Transverse colon (tissue), 4 donors: ENCODE results near the gene GLI3. TPM values are rescaled to one million over a fixed set of nuclear protein-coding genes. Genes with fewer than 3 reads are reported as not detected.

ENCODE experiments used
- DNase-seq: peaks from one replicate; pipeline ENCODE4 v3.0.0-alpha.2; 2019
- H3K27ac ChIP-seq, 4 donors: fragments of 200-600 bp; sonication (generic); 2 replicates each; pipeline ENCODE4 v1.5.1; 2016 to 2018; ENCODE audit warnings: inconsistent platforms in 4 of 4
- H3K27me3 ChIP-seq: fragments of 200-600 bp; sonication (generic); 2 replicates; pipeline ENCODE4 v1.5.1; 2017; ENCODE audit warnings: inconsistent platforms
- H3K36me3 ChIP-seq, 4 donors: fragments of 200-600 bp; sonication (generic); 2 replicates each; pipeline ENCODE4 v1.5.1; 2017 to 2019; ENCODE audit warnings: inconsistent platforms in 4 of 4
- H3K4me1 ChIP-seq, 4 donors: fragments of 200-600 bp; sonication (generic); 2 replicates each; pipeline ENCODE4 v1.5.1; 2017 to 2020; ENCODE audit warnings: inconsistent platforms in 4 of 4
- H3K4me3 ChIP-seq, 4 donors: fragments of 200-600 bp; sonication (generic); 1 replicate in 1 of 4; 2 replicates in 3 of 4; pipeline versions ENCODE4 v1.5.1 to v1.6.1; 2017 to 2019; ENCODE audit warnings: inconsistent platforms in 4 of 4
- H3K9me3 ChIP-seq, 2 donors: fragments of 200-600 bp; sonication (generic); 2 replicates each; pipeline ENCODE4 v1.5.1; 2017 to 2019; ENCODE audit warnings: inconsistent platforms in 2 of 2
- EP300 ChIP-seq: sonication (generic); formaldehyde crosslinking; IDR thresholded peaks from one replicate; pipeline ENCODE4 v1.6.1; 2017; ENCODE audit warnings: antibody characterized with exemption, low read depth
- POLR2A ChIP-seq: fragments of 450-650 bp; IDR thresholded peaks from one replicate; pipeline ENCODE4 v1.6.1; 2016; ENCODE audit warnings: antibody characterized with exemption, mild to moderate bottlenecking, moderate library complexity
- POLR2AphosphoS5 ChIP-seq, 3 donors: sonication (generic); formaldehyde crosslinking; IDR thresholded peaks; one replicate each; pipeline ENCODE4 v1.6.1; 2016; ENCODE audit warnings: antibody characterized with exemption in 3 of 3
- WGBS, 2 donors: methylation state at CpG; one replicate each; pipeline ENCODE4 v1.1.5; 2018; ENCODE audit warnings: low coverage in 1 of 2; 5-methylcytosine and 5-hydroxymethylcytosine counted together
- in situ Hi-C, 4 donors: fragments of 200-750 bp; cut with MboI; loops; one replicate each; pipeline versions ENCODE4 v1.15.0 to v1.15.1; 2017; ENCODE audit warnings: low sequenced_read_pairs in 3 of 4, low pct_ligation_motif_present in 1 of 4, low pct_unique_long_range_greater_than_20kb in 1 of 4
- intact Hi-C: fragments of 100-400 bp; cut with DNase I; formaldehyde crosslinking; loops from one replicate; pipeline ENCODE4 v1.15.1; 2023; ENCODE audit warnings: low total_unique reads
- total RNA-seq, 4 donors: library from RNA; depleted of rRNA; stranded (reverse); fragments of >200 nt; gene quantifications; one replicate each; pipeline ENCODE4 v1.1.0, GENCODE V29; 2016
- TF ChIP-seq, protein P1 (sequence below), 5 experiments: fragments of 200-600 bp in 3 of 5; fragments of 450-650 bp in 2 of 5; sonication (generic) in 3 of 5; IDR thresholded peaks; 1 replicate in 2 of 5; 2 replicates in 3 of 5; pipeline ENCODE4 v1.5.1; 2016 to 2017; ENCODE audit warnings: antibody characterized with exemption in 5 of 5, inconsistent platforms in 3 of 5, mild to moderate bottlenecking in 2 of 5, moderate library complexity in 1 of 5

The GLI3 gene
- total RNA-seq, 4 donors from 2014 or later: 3.7 to 41.1 (median 5.3) TPM

DNA sequence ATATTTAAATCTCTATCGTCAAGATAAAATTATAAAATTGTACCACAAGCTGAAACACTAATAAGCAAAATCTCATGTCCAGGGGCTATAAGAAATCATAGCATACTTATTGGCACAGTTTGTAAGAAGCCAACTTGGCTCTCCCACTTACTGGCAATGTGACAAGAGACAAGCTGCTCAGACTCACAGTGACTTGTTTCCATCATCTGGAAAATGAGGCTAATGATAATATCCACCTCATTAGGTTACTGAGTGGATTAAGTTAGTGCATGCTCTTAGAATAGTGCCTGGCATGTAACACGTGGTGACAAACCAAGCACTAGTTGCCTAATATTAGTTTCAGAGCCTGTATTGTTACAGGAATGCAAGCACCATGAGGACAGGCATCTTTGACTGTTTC, 234.4 kb downstream of the GLI3 start:
- no peaks in the 10 kb centered on the region for H3K36me3 ChIP-seq
- DNase-seq: no peak
- intact Hi-C loops: no loop called here
- H3K9me3 ChIP-seq: no peaks in the 10 kb centered on the region
- WGBS, 2 donors: 57 to 70% methylated on average over 1 to 2 of the region's 2 CpGs
- peaks cover 0 to 4% (median under 1%) of the 10 kb centered on the region in 4 donors for H3K4me1 ChIP-seq
- H3K4me3 ChIP-seq: no peak overlapping the region
- TF ChIP-seq POLR2AphosphoS5 (IDR thresholded peaks at IDR 0.05): no peak
- TF ChIP-seq POLR2A: no peak
- TF ChIP-seq EP300: no peak
- TF ChIP-seq, protein P1, sequence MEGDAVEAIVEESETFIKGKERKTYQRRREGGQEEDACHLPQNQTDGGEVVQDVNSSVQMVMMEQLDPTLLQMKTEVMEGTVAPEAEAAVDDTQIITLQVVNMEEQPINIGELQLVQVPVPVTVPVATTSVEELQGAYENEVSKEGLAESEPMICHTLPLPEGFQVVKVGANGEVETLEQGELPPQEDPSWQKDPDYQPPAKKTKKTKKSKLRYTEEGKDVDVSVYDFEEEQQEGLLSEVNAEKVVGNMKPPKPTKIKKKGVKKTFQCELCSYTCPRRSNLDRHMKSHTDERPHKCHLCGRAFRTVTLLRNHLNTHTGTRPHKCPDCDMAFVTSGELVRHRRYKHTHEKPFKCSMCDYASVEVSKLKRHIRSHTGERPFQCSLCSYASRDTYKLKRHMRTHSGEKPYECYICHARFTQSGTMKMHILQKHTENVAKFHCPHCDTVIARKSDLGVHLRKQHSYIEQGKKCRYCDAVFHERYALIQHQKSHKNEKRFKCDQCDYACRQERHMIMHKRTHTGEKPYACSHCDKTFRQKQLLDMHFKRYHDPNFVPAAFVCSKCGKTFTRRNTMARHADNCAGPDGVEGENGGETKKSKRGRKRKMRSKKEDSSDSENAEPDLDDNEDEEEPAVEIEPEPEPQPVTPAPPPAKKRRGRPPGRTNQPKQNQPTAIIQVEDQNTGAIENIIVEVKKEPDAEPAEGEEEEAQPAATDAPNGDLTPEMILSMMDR (IDR thresholded peaks at IDR 0.05): no peak
- no peaks in the 10 kb centered on the region for H3K27me3 ChIP-seq
- in situ Hi-C loops: no loop called here
- no peak overlapping the region for H3K27ac ChIP-seq

DNA sequence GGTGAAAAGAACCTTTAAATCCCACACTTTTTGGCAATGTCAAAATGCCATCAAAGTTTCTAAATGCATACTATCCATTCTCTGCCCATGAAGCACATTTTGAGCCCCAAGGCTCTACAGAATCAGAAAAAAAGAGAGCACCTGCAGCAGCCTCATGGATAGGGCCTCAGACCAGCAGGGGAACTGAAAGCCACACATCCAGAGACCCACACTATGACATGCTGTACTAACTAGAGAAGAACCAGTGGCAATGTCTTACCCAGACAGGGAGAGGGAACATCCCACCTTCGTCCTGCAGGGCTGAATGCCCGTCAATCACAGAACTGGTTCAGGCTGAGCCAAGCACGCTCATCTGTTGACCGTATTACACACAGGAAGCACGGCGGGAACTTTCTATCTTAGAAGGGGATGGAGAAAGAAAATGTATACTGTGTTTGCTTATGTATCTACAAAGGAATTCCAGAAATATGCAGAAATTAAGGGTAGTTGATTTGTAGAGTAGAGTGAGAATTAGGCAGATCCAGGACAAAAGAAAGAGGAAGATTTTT, 237.2 kb downstream of the GLI3 start:
- Histone ChIP-seq H3K9me3 (no peaks in the 10 kb centered on the region), H3K36me3 (no peaks in the 10 kb centered on the region), H3K27me3 (no peaks in the 10 kb centered on the region), H3K4me3 (no peak overlapping the region), H3K4me1 (peaks cover 0 to 26% (median 10%) of the 10 kb centered on the region in 4 donors), H3K27ac (no peak overlapping the region)
- TF ChIP-seq, protein P1 (IDR thresholded peaks at IDR 0.05): no peak
- TF ChIP-seq POLR2AphosphoS5 (IDR thresholded peaks at IDR 0.05) (no peak), POLR2A (no peak)
- WGBS, 2 donors: 88 to 89% methylated on average over 6 of the region's 6 CpGs
- in situ Hi-C loops: loop anchor here in 1 of 4 donors (25.0 kb wide), 2 partner anchors 237 to 687 kb away; partner anchors contain the start of gene GLI3
- intact Hi-C loops: no loop called here
- no peak for DNase-seq

- DNase-seq: no peak
- Histone ChIP-seq H3K27me3 (no peaks in the 10 kb centered on the region), H3K4me3 (no peak overlapping the region), H3K27ac (no peak overlapping the region), H3K36me3 (no peaks in the 10 kb centered on the region), H3K9me3 (no peaks in the 10 kb centered on the region), H3K4me1 (peaks cover 0 to 41% (median 19%) of the 10 kb centered on the region in 4 donors)
- TF ChIP-seq POLR2AphosphoS5 (IDR thresholded peaks at IDR 0.05): no peak
- TF ChIP-seq EP300: no peak
- TF ChIP-seq POLR2A: no peak
- TF ChIP-seq, protein P1 (IDR thresholded peaks at IDR 0.05): no peak
- 87 to 89% methylated on average over 2 of the region's 2 CpGs for whole genome bisulfite sequencing, 2 donors
- in situ Hi-C loops (loop anchor here in 1 of 4 donors (25.0 kb wide), 2 partner anchors 239 to 689 kb away; partner anchors contain the start of gene GLI3), intact Hi-C loops (no loop called here)
These were observed 239.0 kb downstream of the GLI3 start for GRCh38 chr7:41998041-41998440.

GRCh38 chr7:41997151-41997550, 239.9 kb downstream of the GLI3 start:
- H3K4me1 ChIP-seq: peaks cover 0 to 44% (median 19%) of the 10 kb centered on the region in 4 donors
- no peaks in the 10 kb centered on the region for H3K9me3 ChIP-seq
- H3K36me3 ChIP-seq: no peaks in the 10 kb centered on the region
- no peak for DNase-seq
- in situ Hi-C loops: loop anchor here in 1 of 4 donors (25.0 kb wide), 2 partner anchors 240 to 690 kb away; partner anchors contain the start of gene GLI3
- H3K27me3 ChIP-seq: no peaks in the 10 kb centered on the region
- peak overlapping the region; percentile 3 to 24 (median 16) for H3K27ac ChIP-seq
- WGBS, 2 donors: 85 to 90% methylated on average over 2 of the region's 2 CpGs
- intact Hi-C loops: no loop called here
- TF ChIP-seq EP300 (no peak), POLR2AphosphoS5 (IDR thresholded peaks at IDR 0.05) (no peak), POLR2A (no peak)
- TF ChIP-seq, protein P1 (IDR thresholded peaks at IDR 0.05): no peak
- H3K4me3 ChIP-seq: no peak overlapping the region
